HEK293T (cell line): ENCODE results near the gene LRP11.
"Not testable (repeated sequence)": the region's sequence is repeated elsewhere in the genome, so short reads cannot be mapped to it uniquely, and the experiment has no call there.

Experiments
- CTCF ChIA-PET: fragments of 350-600 bp; formaldehyde crosslinking; extraction: SDS; loops from one replicate; lab custom pipeline; 2021; ENCODE audit warnings: antibody characterized with exemption, inconsistent platforms; lab: Yijun Ruan, JAX
- POLR2A ChIA-PET: fragments of 350-600 bp; formaldehyde crosslinking; extraction: SDS; loops from one replicate; lab custom pipeline; 2020; ENCODE audit warnings: antibody characterized with exemption, inconsistent platforms; lab: Yijun Ruan, JAX
- DNase-seq: peaks from one replicate; pipeline ENCODE4 v3.0.0; 2012; ENCODE audit warnings: mixed read lengths; ENCODE audit errors: extremely low spot score
- ARNT ChIP-seq: fragments of 450-650 bp; IDR thresholded peaks from 2 replicates; pipeline ENCODE4 v1.6.1; 2017; ENCODE audit warnings: mild to moderate bottlenecking
- BHLHE40 ChIP-seq: fragments of 450-650 bp; IDR thresholded peaks from 2 replicates; pipeline ENCODE4 v1.6.1; 2016; ENCODE audit warnings: mild to moderate bottlenecking, moderate library complexity, borderline replicate concordance
- CTBP1 ChIP-seq: fragments of 450-650 bp; IDR thresholded peaks from 2 replicates; pipeline ENCODE4 v1.6.1; 2016; ENCODE audit warnings: borderline replicate concordance
- ELF4 ChIP-seq: fragments of 450-650 bp; IDR thresholded peaks from 2 replicates; pipeline ENCODE4 v1.6.1; 2017; ENCODE audit warnings: antibody characterized with exemption
- FOXA1 ChIP-seq: fragments of 450-650 bp; IDR thresholded peaks from 2 replicates; pipeline ENCODE4 v1.6.1; 2016; ENCODE audit warnings: mild to moderate bottlenecking
- FOXK2 ChIP-seq: fragments of 450-650 bp; IDR thresholded peaks from 2 replicates; pipeline ENCODE4 v1.6.1; 2016; ENCODE audit warnings: mild to moderate bottlenecking
- FOXM1 ChIP-seq: fragments of 450-650 bp; IDR thresholded peaks from 2 replicates; pipeline ENCODE4 v1.6.1; 2017; ENCODE audit warnings: mild to moderate bottlenecking, borderline replicate concordance
- HDGF ChIP-seq: fragments of 450-650 bp; IDR thresholded peaks from 2 replicates; pipeline ENCODE4 v1.6.1; 2017; ENCODE audit warnings: antibody characterized with exemption, borderline replicate concordance
- L3MBTL2 ChIP-seq: fragments of 450-650 bp; conservative IDR thresholded peaks from 2 replicates; pipeline ENCODE4 v1.6.1; 2016; ENCODE audit warnings: mild to moderate bottlenecking
- LEF1 ChIP-seq: fragments of 450-650 bp; IDR thresholded peaks from 2 replicates; pipeline ENCODE4 v1.6.1; 2017; ENCODE audit warnings: mild to moderate bottlenecking, borderline replicate concordance
- NFRKB ChIP-seq: fragments of 450-650 bp; IDR thresholded peaks from 2 replicates; pipeline ENCODE4 v1.6.1; 2016; ENCODE audit warnings: mild to moderate bottlenecking, moderate library complexity
- SP1 ChIP-seq: fragments of 450-650 bp; IDR thresholded peaks from 2 replicates; pipeline ENCODE4 v1.6.1; 2017
- SUZ12 ChIP-seq: fragments of 450-650 bp; IDR thresholded peaks from 2 replicates; pipeline ENCODE4 v1.6.1; 2016; ENCODE audit warnings: mild to moderate bottlenecking
- TARDBP ChIP-seq: fragments of 450-650 bp; IDR thresholded peaks from 2 replicates; pipeline ENCODE4 v1.6.1; 2016
- ZNF384 ChIP-seq: fragments of 450-650 bp; IDR thresholded peaks from 2 replicates; pipeline ENCODE4 v1.6.1; 2016
- TF ChIP-seq, protein P1 (sequence below): fragments of 450-650 bp; IDR thresholded peaks from 2 replicates; pipeline ENCODE4 v1.6.1; 2016

Gene LRP11, protein sequence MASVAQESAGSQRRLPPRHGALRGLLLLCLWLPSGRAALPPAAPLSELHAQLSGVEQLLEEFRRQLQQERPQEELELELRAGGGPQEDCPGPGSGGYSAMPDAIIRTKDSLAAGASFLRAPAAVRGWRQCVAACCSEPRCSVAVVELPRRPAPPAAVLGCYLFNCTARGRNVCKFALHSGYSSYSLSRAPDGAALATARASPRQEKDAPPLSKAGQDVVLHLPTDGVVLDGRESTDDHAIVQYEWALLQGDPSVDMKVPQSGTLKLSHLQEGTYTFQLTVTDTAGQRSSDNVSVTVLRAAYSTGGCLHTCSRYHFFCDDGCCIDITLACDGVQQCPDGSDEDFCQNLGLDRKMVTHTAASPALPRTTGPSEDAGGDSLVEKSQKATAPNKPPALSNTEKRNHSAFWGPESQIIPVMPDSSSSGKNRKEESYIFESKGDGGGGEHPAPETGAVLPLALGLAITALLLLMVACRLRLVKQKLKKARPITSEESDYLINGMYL

GRCh38 chr6:149863698-149864577 lies at the start of gene LRP11:
LRP11 (minus strand) TSS chr6:149864359; CDS start chr6:149864020, 339 bp downstream.
- ChIA-PET POLR2A (interaction anchor here (1.2 to 1.6 kb wide), 4 partner anchors 9 to 28 kb away, joined by 3 to 7 read pairs (median 4); no protein-coding TSS in a partner anchor), CTCF (interaction anchor here (0.8 to 1.1 kb wide), 2 partner anchors 23 to 35 kb away, joined by 3 to 5 read pairs; no protein-coding TSS in a partner anchor)
- no peak for TF ChIP-seq BHLHE40
- no peak for TF ChIP-seq FOXA1
- no peak for TF ChIP-seq NFRKB
- peak; percentile 78; the same call in 1 of the 2 replicates for TF ChIP-seq LEF1
- peak; percentile 56; the same call in 1 of the 2 replicates for TF ChIP-seq FOXM1
- TF ChIP-seq ZNF384 = no peak
- TF ChIP-seq ELF4 = no peak
- no peak for TF ChIP-seq CTBP1
- no peak for TF ChIP-seq L3MBTL2
- TF ChIP-seq SUZ12 = no peak
- TF ChIP-seq TARDBP = no peak
- TF ChIP-seq, protein P1, sequence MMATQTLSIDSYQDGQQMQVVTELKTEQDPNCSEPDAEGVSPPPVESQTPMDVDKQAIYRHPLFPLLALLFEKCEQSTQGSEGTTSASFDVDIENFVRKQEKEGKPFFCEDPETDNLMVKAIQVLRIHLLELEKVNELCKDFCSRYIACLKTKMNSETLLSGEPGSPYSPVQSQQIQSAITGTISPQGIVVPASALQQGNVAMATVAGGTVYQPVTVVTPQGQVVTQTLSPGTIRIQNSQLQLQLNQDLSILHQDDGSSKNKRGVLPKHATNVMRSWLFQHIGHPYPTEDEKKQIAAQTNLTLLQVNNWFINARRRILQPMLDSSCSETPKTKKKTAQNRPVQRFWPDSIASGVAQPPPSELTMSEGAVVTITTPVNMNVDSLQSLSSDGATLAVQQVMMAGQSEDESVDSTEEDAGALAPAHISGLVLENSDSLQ = no peak
- TF ChIP-seq ARNT = peak; percentile 66; the same call in 1 of the 2 replicates
- no peak for TF ChIP-seq SP1
- no peak for TF ChIP-seq HDGF
- TF ChIP-seq FOXK2 = no peak
- DNase-seq = peak; percentile 96

DNA sequence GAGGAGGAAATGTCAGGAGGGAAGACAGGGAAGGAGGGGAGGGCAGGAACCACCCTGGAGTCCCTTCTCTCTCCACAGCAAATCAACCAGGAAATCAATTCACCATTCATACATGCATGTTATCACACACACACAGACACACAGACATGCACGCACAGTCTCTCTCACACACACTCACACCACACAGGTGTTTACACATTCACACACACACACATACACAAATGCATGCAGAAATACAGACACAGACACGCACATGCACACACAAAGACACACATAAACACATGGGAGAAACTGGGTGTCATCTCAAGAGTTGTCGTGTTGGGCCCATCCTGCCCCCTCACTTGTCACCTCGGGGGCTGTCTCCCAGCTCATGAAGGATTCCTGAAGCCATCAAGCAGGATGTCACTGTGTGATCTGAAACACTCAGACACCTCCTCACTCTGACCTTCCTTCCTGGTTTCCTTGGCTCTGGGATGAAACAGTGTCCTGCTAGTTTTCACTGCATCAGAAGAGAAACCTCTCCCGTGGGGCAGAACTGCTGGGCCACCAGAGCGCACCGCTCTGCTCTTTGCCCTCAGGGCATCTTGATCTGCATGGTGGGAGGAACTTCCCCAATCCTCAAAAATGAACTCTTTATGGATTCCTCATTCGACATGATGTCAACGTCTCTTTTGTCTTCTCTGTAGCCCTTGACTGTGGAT lies 49.5 kb upstream of the LRP11 start:
- DNase-seq = no peak
- ChIA-PET CTCF (interaction anchor here (1.3 kb wide), 1 partner anchor 52 kb away, joined by 3 read pairs; no protein-coding TSS in a partner anchor), POLR2A (no interaction called here)
- TF ChIP-seq, protein P1 = no peak
- TF ChIP-seq FOXK2 (no peak), ARNT (no peak), FOXM1 (no peak), SUZ12 (no peak), HDGF (no peak), LEF1 (no peak), NFRKB (no peak), ELF4 (no peak), L3MBTL2 (no peak), ZNF384 (no peak), TARDBP (no peak), SP1 (no peak), CTBP1 (no peak)

DNA sequence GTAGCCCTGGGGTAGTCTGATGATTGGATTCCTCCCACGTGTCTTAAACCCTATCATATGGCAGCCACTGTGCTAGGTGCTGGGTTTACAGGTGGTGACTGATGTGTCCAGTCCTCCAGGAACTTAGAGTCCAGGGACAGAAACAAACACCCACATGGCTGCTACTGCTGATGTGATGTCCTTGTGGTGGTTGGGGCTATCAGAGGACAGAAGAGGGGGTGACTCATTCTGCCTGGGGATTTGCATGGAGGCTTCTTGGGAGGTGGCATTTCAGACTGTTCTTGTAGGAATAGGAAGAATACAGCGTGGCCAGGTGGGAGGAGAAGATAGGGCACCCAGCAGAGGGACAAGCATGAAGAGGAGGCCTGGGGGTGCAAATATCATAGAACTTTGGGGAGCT lies 48.9 kb upstream of the LRP11 start:
- POLR2A ChIA-PET = no interaction called here

GRCh38 chr6:149912680-149913079 lies 48.5 kb upstream of the LRP11 start:
- DNase-seq, CTCF ChIA-PET, POLR2A ChIA-PET: not testable (repeated sequence)

More for the DNA sequence above, 48.9 kb upstream of the LRP11 start:
- CTCF ChIA-PET = no interaction called here
- DNase-seq = no peak
- no peak for TF ChIP-seq ELF4
- TF ChIP-seq HDGF = no peak
- TF ChIP-seq FOXK2 = no peak
- TF ChIP-seq BHLHE40 = no peak
- TF ChIP-seq L3MBTL2 = no peak
- TF ChIP-seq FOXA1 = no peak
- no peak for TF ChIP-seq NFRKB
- TF ChIP-seq CTBP1 = no peak
- TF ChIP-seq TARDBP = no peak
- TF ChIP-seq SUZ12 = no peak
- no peak for TF ChIP-seq ARNT
- TF ChIP-seq FOXM1 = no peak
- no peak for TF ChIP-seq SP1
- no peak for TF ChIP-seq LEF1
- no peak for TF ChIP-seq ZNF384

DNA sequence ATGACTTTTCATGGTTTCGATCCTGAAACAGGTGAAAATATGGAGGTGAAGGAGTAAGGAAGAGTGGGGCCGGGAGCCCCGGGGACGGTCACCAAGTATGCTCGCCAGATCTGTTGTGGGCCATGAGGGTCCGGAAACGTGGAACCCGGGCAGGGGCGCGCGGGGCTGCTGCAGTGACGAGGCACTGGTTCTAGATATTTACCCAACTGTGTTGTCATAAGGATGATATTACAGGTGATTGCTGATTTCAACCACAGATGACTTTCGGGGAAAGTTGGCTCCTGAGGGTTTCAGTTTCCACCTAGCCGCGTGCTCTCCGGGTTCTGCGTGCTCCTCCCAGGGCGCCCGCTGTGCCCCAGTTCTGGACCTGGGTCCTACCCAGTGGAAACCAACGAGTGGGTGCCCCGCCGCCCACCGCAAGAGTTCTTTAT lies 46.6 kb upstream of the LRP11 start:
- POLR2A ChIA-PET = no interaction called here
- CTCF ChIA-PET = no interaction called here
- no peak for TF ChIP-seq SUZ12
- no peak for TF ChIP-seq BHLHE40
- TF ChIP-seq SP1 = no peak
- no peak for TF ChIP-seq ELF4
- no peak for TF ChIP-seq NFRKB
- TF ChIP-seq ARNT = no peak
- TF ChIP-seq, protein P1 = no peak
- no peak for TF ChIP-seq LEF1
- no peak for TF ChIP-seq HDGF
- no peak for TF ChIP-seq FOXM1
- TF ChIP-seq TARDBP = no peak
- no peak for TF ChIP-seq ZNF384
- DNase-seq = no peak
